LNCaP clone FGC (cell line): ENCODE measurements around the gene ASPDH.
A peak's percentile ranks its signal among the peaks of the same experiment; 100 is the strongest.

Experiments
- DNase-seq: peaks from one replicate; pipeline ENCODE4 v3.0.0-alpha.2; 2011; ENCODE audit warnings: low read depth
- H3K4me3 ChIP-seq: 2 replicates; pipeline ENCODE4 v1.5.1; 2011; ENCODE audit warnings: mild to moderate bottlenecking, low read depth, low read length, control low read depth
- TF ChIP-seq, protein P1 (sequence below): IDR thresholded peaks from 2 replicates; pipeline ENCODE4 v1.5.1; 2012; ENCODE audit warnings: mild to moderate bottlenecking; ENCODE audit not compliant: control insufficient read depth, insufficient read depth; ENCODE audit errors: extremely low read depth

ASPDH gene

GRCh38 chr19:50556282-50557008 lies 42.7 kb upstream of the ASPDH start:
- TF ChIP-seq, protein P1, sequence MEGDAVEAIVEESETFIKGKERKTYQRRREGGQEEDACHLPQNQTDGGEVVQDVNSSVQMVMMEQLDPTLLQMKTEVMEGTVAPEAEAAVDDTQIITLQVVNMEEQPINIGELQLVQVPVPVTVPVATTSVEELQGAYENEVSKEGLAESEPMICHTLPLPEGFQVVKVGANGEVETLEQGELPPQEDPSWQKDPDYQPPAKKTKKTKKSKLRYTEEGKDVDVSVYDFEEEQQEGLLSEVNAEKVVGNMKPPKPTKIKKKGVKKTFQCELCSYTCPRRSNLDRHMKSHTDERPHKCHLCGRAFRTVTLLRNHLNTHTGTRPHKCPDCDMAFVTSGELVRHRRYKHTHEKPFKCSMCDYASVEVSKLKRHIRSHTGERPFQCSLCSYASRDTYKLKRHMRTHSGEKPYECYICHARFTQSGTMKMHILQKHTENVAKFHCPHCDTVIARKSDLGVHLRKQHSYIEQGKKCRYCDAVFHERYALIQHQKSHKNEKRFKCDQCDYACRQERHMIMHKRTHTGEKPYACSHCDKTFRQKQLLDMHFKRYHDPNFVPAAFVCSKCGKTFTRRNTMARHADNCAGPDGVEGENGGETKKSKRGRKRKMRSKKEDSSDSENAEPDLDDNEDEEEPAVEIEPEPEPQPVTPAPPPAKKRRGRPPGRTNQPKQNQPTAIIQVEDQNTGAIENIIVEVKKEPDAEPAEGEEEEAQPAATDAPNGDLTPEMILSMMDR: peak; percentile 86
- peak; percentile 7 for DNase-seq
- peak overlapping the region; percentile 42 for H3K4me3 ChIP-seq

GRCh38 chr19:50555450-50556281 lies 42.0 kb upstream of the ASPDH start:
- TF ChIP-seq, protein P1: no peak
- DNase-seq: no peak
- H3K4me3 ChIP-seq: no peak overlapping the region

- no peak overlapping the region for H3K4me3 ChIP-seq
- TF ChIP-seq, protein P1: no peak
- no peak for DNase-seq
Measured at GRCh38 chr19:50555033-50555432, 41.3 kb upstream of the ASPDH start.

GRCh38 chr19:50554212-50554611 lies 40.5 kb upstream of the ASPDH start:
- no peak for DNase-seq
- H3K4me3 ChIP-seq: no peak overlapping the region
- TF ChIP-seq, protein P1: no peak

DNA sequence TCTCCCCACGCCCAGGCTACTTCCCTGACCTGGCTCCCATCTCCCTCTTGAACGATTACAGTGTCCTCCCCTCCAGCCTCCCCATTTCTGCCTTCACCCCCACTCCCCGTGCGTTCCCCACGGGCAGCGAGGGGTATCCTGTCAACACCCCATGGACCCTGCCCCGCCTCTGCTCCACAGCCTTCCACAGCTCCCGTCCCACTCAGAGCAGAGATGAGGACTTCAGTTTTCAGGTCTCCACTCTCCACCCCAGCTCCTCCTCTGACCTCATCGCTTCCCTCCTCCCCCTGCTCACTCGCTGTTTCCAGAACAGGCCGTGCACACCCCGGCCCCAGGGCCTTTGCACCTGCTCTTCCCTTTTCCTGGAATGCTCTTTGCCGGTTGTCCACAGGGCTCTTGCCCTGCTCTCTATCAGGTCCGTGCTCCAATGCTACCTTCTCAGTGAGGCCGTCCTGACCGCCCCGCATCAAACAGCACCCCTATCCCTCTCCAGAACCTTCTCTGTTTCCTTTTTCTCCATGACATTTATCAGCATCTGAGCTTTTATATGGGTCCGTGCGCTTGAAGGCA lies 39.5 kb upstream of the ASPDH start:
- H3K4me3 ChIP-seq: no peak overlapping the region
- TF ChIP-seq, protein P1: no peak
- DNase-seq: no peak

GRCh38 chr19:50552540-50552939 lies 38.8 kb upstream of the ASPDH start:
- H3K4me3 ChIP-seq: no peak overlapping the region
- TF ChIP-seq, protein P1: no peak
- DNase-seq: no peak
